HG03521 (cell line): Measurements from ENCODE around the gene MCF2L.
"Not testable (repeated sequence)": the region's sequence is repeated elsewhere in the genome, so short reads cannot be mapped to it uniquely, and the experiment has no call there.

Experiments
- ATAC-seq: cut with Tn5 transposase; IDR thresholded peaks from one replicate; pipeline ENCODE4 v1.9.1; 2021; ENCODE audit warnings: mild to moderate bottlenecking, moderate library complexity; ENCODE audit not compliant: unreplicated experiment

MCF2L gene, protein sequence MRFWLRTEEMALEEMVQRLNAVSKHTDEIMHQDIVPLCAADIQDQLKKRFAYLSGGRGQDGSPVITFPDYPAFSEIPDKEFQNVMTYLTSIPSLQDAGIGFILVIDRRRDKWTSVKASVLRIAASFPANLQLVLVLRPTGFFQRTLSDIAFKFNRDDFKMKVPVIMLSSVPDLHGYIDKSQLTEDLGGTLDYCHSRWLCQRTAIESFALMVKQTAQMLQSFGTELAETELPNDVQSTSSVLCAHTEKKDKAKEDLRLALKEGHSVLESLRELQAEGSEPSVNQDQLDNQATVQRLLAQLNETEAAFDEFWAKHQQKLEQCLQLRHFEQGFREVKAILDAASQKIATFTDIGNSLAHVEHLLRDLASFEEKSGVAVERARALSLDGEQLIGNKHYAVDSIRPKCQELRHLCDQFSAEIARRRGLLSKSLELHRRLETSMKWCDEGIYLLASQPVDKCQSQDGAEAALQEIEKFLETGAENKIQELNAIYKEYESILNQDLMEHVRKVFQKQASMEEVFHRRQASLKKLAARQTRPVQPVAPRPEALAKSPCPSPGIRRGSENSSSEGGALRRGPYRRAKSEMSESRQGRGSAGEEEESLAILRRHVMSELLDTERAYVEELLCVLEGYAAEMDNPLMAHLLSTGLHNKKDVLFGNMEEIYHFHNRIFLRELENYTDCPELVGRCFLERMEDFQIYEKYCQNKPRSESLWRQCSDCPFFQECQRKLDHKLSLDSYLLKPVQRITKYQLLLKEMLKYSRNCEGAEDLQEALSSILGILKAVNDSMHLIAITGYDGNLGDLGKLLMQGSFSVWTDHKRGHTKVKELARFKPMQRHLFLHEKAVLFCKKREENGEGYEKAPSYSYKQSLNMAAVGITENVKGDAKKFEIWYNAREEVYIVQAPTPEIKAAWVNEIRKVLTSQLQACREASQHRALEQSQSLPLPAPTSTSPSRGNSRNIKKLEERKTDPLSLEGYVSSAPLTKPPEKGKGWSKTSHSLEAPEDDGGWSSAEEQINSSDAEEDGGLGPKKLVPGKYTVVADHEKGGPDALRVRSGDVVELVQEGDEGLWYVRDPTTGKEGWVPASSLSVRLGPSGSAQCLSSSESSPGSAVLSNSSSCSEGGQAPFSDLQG

GRCh38 chr13:112968910-112969691 lies at the start of gene MCF2L:
Gene MCF2L, plus strand, starts transcription at chr13:112969214. Its CDS starts 166 bp downstream, at chr13:112969380.
- no peak for ATAC-seq

- ATAC-seq = no peak
Measured at GRCh38 chr13:112923962-112924361, 45.1 kb upstream of the MCF2L start.

DNA sequence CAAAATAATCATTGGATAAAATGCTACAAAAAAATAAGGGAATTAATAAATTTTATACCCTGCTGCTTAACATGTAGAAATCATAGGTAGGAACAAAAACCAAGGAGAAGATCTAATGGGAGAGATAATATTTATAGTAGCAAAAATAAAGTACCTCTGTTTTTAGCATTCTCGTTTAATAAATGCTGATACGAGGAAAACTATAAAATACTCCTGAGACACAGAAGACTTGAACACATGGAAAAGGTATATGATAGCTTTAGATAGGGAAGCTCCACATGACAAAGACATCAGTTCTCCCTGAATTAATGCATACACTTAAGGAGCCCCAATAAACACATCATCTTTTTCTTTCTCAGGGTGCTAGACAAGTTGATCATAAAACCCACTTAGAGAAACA lies 44.6 kb upstream of the MCF2L start:
- no peak for ATAC-seq

GRCh38 chr13:112926003-112926402 lies 43.0 kb upstream of the MCF2L start:
- ATAC-seq = no peak

DNA sequence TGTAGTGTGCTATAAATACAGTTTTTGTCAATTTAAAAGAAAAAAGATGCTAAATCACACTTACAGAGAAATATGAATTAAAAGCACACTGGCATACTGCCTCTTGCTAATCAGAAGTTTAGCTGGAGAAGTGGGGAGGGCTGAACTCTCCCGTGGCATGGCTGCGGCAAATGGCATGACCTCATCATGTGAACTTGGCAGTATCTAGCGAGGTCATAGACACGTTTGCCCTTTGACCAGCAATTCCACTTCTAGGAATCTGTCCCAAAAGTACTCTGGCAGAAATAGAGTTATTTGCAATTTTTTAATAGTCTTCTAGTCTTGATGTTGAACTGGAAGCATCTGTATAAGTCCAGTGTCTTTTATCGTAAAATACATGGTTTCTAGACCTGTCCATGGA lies 42.0 kb upstream of the MCF2L start:
- no peak for ATAC-seq

DNA sequence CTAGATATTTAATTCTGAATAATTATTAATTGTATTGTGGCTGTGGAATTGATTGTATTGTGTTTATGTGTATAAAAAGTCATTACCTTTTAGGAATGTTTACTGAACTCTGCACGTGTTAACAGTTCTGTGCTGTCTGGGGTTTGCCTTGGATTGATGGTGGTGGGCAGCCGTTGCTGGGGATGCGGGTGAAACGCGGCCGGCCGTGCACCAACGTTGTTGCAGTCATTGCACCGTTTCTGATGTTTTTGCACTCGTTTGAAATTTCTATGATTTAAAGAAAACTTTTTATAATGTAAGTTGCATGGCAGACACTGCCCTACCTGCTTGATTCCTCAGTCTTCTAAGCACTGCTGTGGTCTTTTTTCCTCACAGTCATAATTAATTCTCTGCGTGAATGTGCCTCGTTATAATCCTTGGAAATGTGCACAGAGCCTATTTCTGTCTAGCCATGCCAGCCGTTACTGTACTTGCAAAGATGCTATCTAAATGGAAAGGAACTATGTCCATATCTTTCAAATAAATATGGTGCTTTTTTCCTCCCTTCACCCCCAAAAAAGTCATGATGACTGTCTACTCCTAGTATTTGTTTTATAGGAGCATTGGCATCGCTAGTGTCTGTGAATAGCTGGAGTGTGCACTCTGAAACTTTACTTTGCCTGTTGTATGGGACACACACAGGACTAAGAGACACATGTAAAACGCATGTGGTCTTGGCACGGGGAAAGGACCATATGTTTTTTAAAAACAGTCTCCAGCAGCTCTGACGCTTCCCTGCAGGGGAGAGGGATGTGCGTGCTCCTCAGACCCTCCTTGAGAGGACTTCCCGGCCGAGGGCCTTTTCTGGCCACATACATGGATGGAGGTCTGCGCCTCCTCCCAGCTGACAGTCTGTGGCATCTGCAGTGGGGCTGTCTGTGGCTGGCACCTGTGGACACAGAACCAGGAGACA lies 40.7 kb upstream of the MCF2L start:
- no peak for ATAC-seq

GRCh38 chr13:112928972-112929782 lies 39.8 kb upstream of the MCF2L start:
- ATAC-seq = no peak

GRCh38 chr13:112929783-112930055 lies 39.3 kb upstream of the MCF2L start:
- ATAC-seq = no peak

DNA sequence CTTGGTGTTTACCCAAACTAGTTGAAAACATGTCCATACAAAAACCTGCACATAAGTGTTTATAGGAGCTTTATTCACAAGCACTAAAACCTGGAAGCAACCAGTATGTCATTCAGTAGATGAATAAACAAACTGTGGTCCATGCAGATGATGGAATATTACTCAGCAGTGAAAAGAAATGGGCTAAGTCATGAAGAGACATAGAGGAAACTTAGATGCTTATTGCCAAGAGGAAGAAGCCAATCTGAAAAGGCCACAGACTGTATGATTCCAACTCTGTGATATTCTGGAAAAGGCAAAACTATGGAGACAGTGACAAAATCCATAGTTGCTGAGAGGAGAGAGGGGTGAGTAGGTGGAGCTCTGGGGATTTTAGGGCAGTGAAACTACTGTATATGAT lies 38.8 kb upstream of the MCF2L start:
- no peak for ATAC-seq

- peak; percentile 74 for ATAC-seq
Measured at GRCh38 chr13:112931028-112931934, 37.7 kb upstream of the MCF2L start.

- ATAC-seq = no peak
Measured at GRCh38 chr13:112932971-112933370, 36.0 kb upstream of the MCF2L start.

GRCh38 chr13:112933649-112934048 lies 35.4 kb upstream of the MCF2L start:
- ATAC-seq = no peak

GRCh38 chr13:112934078-112934477 lies 34.9 kb upstream of the MCF2L start:
- ATAC-seq = no peak

GRCh38 chr13:112938680-112939079 lies 30.3 kb upstream of the MCF2L start:
- ATAC-seq = no peak

- ATAC-seq = no peak
Measured at GRCh38 chr13:112940236-112940635, 28.8 kb upstream of the MCF2L start.

DNA sequence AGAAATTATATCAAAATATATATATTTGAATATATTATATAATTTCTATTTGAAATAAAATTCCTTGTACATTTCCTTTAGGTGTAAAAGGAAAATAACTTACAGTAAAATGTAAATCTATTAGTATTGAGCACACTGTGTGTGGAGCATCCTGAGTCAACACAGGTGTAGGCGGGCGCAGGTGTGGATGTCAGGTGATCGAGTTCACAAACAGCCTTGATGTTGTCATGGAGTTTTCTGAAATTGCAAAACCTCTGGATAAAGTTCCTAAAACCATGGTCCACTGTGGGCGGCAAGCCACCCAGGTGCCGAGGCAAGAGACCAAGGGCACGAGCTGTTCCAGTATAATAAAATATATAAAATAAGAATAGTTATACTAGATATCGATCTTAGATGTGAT lies 27.7 kb upstream of the MCF2L start:
- no peak for ATAC-seq

GRCh38 chr13:112941765-112942164 lies 27.2 kb upstream of the MCF2L start:
- not testable (repeated sequence) for ATAC-seq
